Smooth muscle cell (in vitro differentiated cells): ENCODE data around the gene SYT17. TPM values are rescaled to one million over a fixed set of nuclear protein-coding genes. Genes with fewer than 3 reads are reported as not detected.

Source experiments
- DNase-seq: peaks from one replicate; lab custom pipeline; 2025; ENCODE audit not compliant: unreplicated experiment; lab: John Stamatoyannopoulos, UW
- H2AFZ ChIP-seq: fragments of 200-600 bp; sonication (generic); 2 replicates; pipeline ENCODE4 v1.6.0; 2016; ENCODE audit warnings: antibody characterized with exemption, low read depth, mild to moderate bottlenecking
- H3F3A ChIP-seq: fragments of 200-600 bp; sonication (generic); 2 replicates; pipeline ENCODE4 v1.6.0; 2017; ENCODE audit warnings: antibody characterized with exemption, low read depth
- H3K27ac ChIP-seq: fragments of 200-600 bp; sonication (generic); 2 replicates; pipeline ENCODE4 v1.5.1; 2016; ENCODE audit warnings: low read depth, mild to moderate bottlenecking
- H3K27me3 ChIP-seq: fragments of 200-600 bp; sonication (generic); 2 replicates; pipeline ENCODE4 v1.6.1; 2016; ENCODE audit warnings: low read depth, mild to moderate bottlenecking
- H3K36me3 ChIP-seq: fragments of 200-600 bp; sonication (generic); 2 replicates; pipeline ENCODE4 v1.5.1; 2016; ENCODE audit warnings: low read depth
- H3K4me1 ChIP-seq: fragments of 200-600 bp; sonication (generic); 2 replicates; pipeline ENCODE4 v1.5.1; 2016; ENCODE audit warnings: low read depth
- H3K4me2 ChIP-seq: fragments of 200-600 bp; sonication (generic); 2 replicates; pipeline ENCODE4 v1.6.0; 2016; ENCODE audit warnings: mild to moderate bottlenecking
- H3K4me3 ChIP-seq: fragments of 200-600 bp; sonication (generic); 2 replicates; pipeline ENCODE4 v1.5.1; 2016; ENCODE audit warnings: mild to moderate bottlenecking
- H3K79me2 ChIP-seq: fragments of 200-600 bp; sonication (generic); 2 replicates; pipeline ENCODE4 v1.6.0; 2016; ENCODE audit warnings: low read depth, mild to moderate bottlenecking
- H3K9ac ChIP-seq: fragments of 200-600 bp; sonication (generic); 2 replicates; pipeline ENCODE4 v1.6.0; 2016; ENCODE audit warnings: low read depth
- H3K9me3 ChIP-seq: fragments of 200-600 bp; sonication (generic); replicated peaks from 2 replicates; pipeline ENCODE4 v1.5.1; 2016; ENCODE audit warnings: low read depth
- H4K20me1 ChIP-seq: fragments of 200-600 bp; sonication (generic); 2 replicates; pipeline ENCODE4 v1.6.0; 2016; ENCODE audit warnings: low read depth
- CTCF ChIP-seq: fragments of 200-600 bp; sonication (generic); IDR thresholded peaks from 2 replicates; pipeline ENCODE4 v1.5.1; 2017; ENCODE audit warnings: borderline replicate concordance, mild to moderate bottlenecking, antibody characterized with exemption; ENCODE audit not compliant: insufficient read depth, poor library complexity, severe bottlenecking
- WGBS: methylation state at CpG from one replicate; pipeline ENCODE4 v1.1.7; 2016; ENCODE audit warnings: low lambda C conversion rate; 5-methylcytosine and 5-hydroxymethylcytosine counted together
- polyA plus RNA-seq: library from polyadenylated mRNA; unstranded; fragments of >200 nt; fragmentation: Nextera tagmentation; extraction: Ambion mirVana; gene quantifications from 2 replicates; pipeline ENCODE4 v1.2.1, GENCODE V29; 2016
- total RNA-seq: library from RNA; depleted of rRNA; stranded (reverse); fragments of >200 nt; gene quantifications from 2 replicates; pipeline ENCODE4 v1.2.3, GENCODE V29; 2014

Gene SYT17
- total and polyA plus RNA-seq, 2 experiments from 2014 or later = 2.0 to 3.9 TPM

- H3K4me3 ChIP-seq = no peak overlapping the region
- H4K20me1 ChIP-seq = no peaks in the 10 kb centered on the region
- H3K4me2 ChIP-seq = no peak overlapping the region
- H3K27ac ChIP-seq = no peak overlapping the region
- H3K36me3 ChIP-seq = no peaks in the 10 kb centered on the region
- 91% methylated on average over 5 of the region's 5 CpGs for WGBS
- no peaks in the 10 kb centered on the region for H3F3A ChIP-seq
- TF ChIP-seq CTCF = no peak
- no peak for DNase-seq
- no peaks in the 10 kb centered on the region for H3K79me2 ChIP-seq
- H3K4me1 ChIP-seq = no peaks in the 10 kb centered on the region
- H3K27me3 ChIP-seq = no peaks in the 10 kb centered on the region
- H2AFZ ChIP-seq = no peak overlapping the region
- H3K9me3 ChIP-seq = no peaks in the 10 kb centered on the region
- H3K9ac ChIP-seq = no peak overlapping the region
These were observed 141.1 kb downstream of the SYT17 start for GRCh38 chr16:19309178-19309577.

DNA sequence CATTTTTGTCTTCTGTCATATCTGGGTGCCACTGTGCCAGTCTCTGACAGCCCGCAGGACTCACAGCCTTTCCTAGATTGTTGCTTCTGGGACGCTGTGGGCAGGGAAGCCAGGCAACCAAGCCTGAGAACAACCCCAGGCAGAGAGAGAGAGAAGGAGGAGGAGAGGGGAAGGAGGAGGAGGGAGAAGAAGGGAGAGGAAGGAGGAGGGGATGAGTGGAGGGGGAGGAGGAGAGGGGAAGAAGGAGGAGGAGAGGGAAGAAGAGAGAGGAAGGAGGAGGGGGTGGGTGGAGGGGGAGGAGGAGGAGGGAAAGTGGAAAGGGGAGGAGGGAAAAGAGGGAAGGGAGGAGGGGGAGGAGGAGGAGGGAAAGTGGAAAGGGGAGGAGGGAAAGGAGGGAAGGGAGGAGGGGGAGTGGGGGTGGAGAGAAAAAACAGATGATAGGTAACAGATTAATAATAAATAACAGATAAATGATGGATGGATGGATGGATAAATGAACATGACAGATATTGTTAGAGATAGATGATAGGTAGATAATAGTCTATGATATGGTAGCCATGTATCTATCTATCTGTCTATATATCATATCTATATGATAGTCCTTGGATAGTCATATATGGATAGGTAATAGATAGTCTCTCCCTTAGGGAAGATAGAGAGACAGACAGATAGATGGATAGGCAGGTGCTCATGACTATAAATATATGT lies 146.8 kb downstream of the SYT17 start:
- Histone ChIP-seq H3K79me2 (no peaks in the 10 kb centered on the region), H3K4me2 (no peak overlapping the region), H3K36me3 (no peaks in the 10 kb centered on the region), H3K4me3 (no peak overlapping the region), H4K20me1 (no peaks in the 10 kb centered on the region), H3K4me1 (peaks cover 3% of the 10 kb centered on the region), H2AFZ (no peak overlapping the region), H3K9me3 (no peaks in the 10 kb centered on the region), H3K27me3 (no peaks in the 10 kb centered on the region), H3F3A (no peaks in the 10 kb centered on the region), H3K27ac (no peak overlapping the region), H3K9ac (no peak overlapping the region)
- TF ChIP-seq CTCF = no peak
- WGBS = 91% methylated on average over 2 of the region's 2 CpGs
- no peak for DNase-seq

- Histone ChIP-seq H3K4me3 (no peak overlapping the region), H4K20me1 (no peaks in the 10 kb centered on the region), H3K9ac (no peak overlapping the region), H3K36me3 (no peaks in the 10 kb centered on the region), H3K79me2 (no peaks in the 10 kb centered on the region), H3K27ac (no peak overlapping the region), H2AFZ (no peak overlapping the region), H3K9me3 (no peaks in the 10 kb centered on the region), H3K4me1 (peaks cover 3% of the 10 kb centered on the region), H3F3A (no peaks in the 10 kb centered on the region), H3K4me2 (no peak overlapping the region), H3K27me3 (no peaks in the 10 kb centered on the region)
- DNase-seq = no peak
- WGBS = 69% methylated on average over 5 of the region's 5 CpGs
- TF ChIP-seq CTCF = no peak
These were observed 147.9 kb downstream of the SYT17 start for GRCh38 chr16:19315889-19316433.

GRCh38 chr16:19316846-19317245 lies 148.8 kb downstream of the SYT17 start:
- TF ChIP-seq CTCF = no peak
- no peaks in the 10 kb centered on the region for H3K9me3 ChIP-seq
- H3K4me2 ChIP-seq = no peak overlapping the region
- no peaks in the 10 kb centered on the region for H3K36me3 ChIP-seq
- H3K27me3 ChIP-seq = no peaks in the 10 kb centered on the region
- peaks cover 3% of the 10 kb centered on the region for H3K4me1 ChIP-seq
- H3K9ac ChIP-seq = no peak overlapping the region
- H3F3A ChIP-seq = no peaks in the 10 kb centered on the region
- no peaks in the 10 kb centered on the region for H3K79me2 ChIP-seq
- no peak for DNase-seq
- no peak overlapping the region for H2AFZ ChIP-seq
- no peaks in the 10 kb centered on the region for H4K20me1 ChIP-seq
- WGBS = 57% methylated on average over 7 of the region's 7 CpGs
- no peak overlapping the region for H3K27ac ChIP-seq
- H3K4me3 ChIP-seq = no peak overlapping the region
